ENCODE data around the gene WSB2.
"Not testable (repeated sequence)": the region's sequence is repeated elsewhere in the genome, so short reads cannot be mapped to it uniquely, and the experiment has no call there.

Gene WSB2

DNA sequence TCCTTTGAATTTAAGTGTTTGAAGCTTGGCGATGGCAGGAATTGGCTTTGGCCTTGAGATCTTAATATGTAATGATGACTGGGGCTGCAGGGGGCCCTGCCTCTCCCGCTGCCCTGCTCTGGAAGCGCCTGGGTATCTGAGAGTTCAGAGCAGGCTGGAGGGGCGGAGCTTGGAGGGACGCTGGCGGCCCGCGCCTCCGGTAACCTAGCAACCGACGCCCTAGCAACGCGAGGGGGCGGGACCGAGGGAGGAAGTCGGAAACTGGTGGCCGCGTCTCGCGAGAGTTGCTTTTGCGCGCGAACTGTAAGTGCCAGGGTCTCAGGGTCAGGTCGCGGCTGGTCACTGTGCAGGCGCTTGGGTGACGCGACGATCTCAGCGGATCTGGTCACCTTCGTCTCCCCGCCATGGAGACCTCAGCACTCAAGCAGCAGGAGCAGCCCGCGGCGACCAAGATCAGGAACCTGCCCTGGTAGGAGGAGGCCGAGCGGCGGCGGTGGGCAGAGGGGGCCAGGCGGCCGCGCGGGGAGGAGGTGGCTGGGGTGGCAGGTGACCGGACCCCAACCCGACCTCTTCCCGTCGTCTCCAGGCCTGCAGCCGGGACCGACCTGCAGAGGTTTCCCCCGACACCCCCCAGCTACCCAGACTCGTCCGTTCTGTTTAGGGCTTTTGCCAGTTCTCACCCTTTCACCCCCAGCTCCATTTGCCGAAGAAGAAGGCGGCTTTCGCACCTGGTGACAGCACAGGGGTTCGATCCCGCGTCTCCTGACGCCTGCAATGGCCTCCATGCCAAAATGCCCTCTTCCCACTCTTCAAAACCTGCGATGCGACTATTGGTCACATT lies 44.3 kb downstream of the WSB2 start, which contains the start of gene RFC5:
RFC5 (plus strand) TSS at position 280 of the 841 bp plus-strand sequence; CDS start at position 405, 125 bp downstream.
- WGBS, 2 experiments (ENCODE audit: insufficient coverage in 2 of 2), result 0 to 1% methylated on average over 55 to 56 of the region's 61 CpGs
- H3K9me3 ChIP-seq (ENCODE audit: control insufficient read depth, low read length), result no peaks in the 10 kb centered on the region
- H3K4me1 ChIP-seq (ENCODE audit: control insufficient read depth, insufficient read depth, low read length, poor library complexity, severe bottlenecking), result no peaks in the 10 kb centered on the region
- peaks cover 34% of the 10 kb centered on the region for H3K36me3 ChIP-seq (ENCODE audit: control insufficient read depth, insufficient read depth, low read length)
- H3K27ac ChIP-seq (ENCODE audit: low read depth, low read length, severe bottlenecking), result peak within 1 kb of the TSS; percentile 57
- H3K4me3 ChIP-seq (ENCODE audit: extremely low read depth, insufficient read depth, low read length, poor library complexity, severe bottlenecking), result peak within 1 kb of the TSS; percentile 73

DNA sequence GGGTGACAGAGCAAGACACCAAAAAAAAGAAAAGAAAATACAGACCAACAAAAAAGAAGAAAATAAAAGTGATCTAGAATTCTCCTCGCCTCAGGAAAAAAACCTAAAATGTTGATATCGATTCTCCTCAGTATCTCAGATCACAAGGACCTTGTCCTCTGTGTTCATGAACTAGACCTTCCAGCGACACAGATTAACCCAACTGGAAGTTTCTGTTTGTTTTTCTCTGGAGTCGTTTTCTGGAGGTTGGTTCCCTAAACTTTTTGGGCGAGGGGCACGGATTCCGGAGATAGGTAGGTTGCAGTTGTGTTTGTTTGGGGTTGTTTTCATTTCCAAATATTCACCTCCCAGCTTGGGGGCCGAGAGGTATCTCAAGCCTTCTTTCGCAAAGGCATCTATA lies 45.0 kb downstream of the WSB2 start:
- Histone ChIP-seq H3K4me1 (ENCODE audit: control insufficient read depth, insufficient read depth, low read length, poor library complexity, severe bottlenecking) (no peaks in the 10 kb centered on the region), H3K27ac (ENCODE audit: low read depth, low read length, severe bottlenecking) (no peak overlapping the region), H3K9me3 (ENCODE audit: control insufficient read depth, low read length) (no peaks in the 10 kb centered on the region), H3K4me3 (ENCODE audit: extremely low read depth, insufficient read depth, low read length, poor library complexity, severe bottlenecking) (no peak overlapping the region), H3K36me3 (ENCODE audit: control insufficient read depth, insufficient read depth, low read length) (peaks cover 27% of the 10 kb centered on the region)
- WGBS, 2 experiments (ENCODE audit: insufficient coverage in 2 of 2), result 76 to 80% methylated on average over 1 to 2 of the region's 9 CpGs

DNA sequence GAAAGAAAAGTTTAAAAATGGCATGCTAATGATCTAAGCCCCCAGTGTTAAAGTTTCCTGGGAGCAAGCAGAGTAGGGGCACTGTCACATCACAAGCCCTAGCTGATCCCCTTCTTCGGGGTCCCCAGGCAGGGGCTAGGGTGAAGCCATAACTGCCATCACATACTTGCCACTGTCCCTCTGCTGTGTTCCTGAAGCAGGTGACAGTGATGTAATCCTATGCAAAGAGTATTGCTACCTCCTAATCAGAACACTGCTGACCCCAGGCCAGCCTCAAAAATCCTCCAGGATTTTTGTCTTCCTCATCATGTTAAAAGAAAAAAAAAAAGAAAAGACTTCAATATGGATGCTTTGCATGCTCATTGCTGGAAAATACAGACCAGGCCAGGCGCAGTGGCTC lies 45.7 kb downstream of the WSB2 start:
- WGBS, 2 experiments (ENCODE audit: insufficient coverage in 2 of 2), result 83 to 86% methylated on average over 1 to 2 of the region's 2 CpGs

DNA sequence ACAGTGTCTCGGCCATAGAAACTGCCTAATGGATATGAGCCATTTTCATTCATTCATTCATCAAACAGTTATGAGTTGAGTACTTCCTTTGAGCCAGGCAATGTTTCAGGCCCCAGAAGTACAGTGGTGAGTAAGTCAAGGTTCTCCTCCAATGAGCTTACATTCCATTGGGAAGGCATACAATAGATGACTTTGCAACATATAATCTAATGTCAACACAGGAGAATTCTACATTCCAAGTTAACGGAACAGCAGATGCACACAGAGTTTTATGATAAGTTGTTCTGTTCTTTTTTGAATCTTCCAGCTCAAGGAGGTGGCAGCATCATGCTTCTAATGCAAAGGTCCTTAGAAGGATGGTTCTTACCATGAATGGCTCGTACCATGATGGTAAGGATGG lies 47.7 kb downstream of the WSB2 start:
- Histone ChIP-seq H3K4me3 (ENCODE audit: extremely low read depth, insufficient read depth, low read length, poor library complexity, severe bottlenecking) (no peak overlapping the region), H3K27ac (ENCODE audit: low read depth, low read length, severe bottlenecking) (no peak overlapping the region), H3K36me3 (ENCODE audit: control insufficient read depth, insufficient read depth, low read length) (peaks cover 1% of the 10 kb centered on the region), H3K9me3 (ENCODE audit: control insufficient read depth, low read length) (no peaks in the 10 kb centered on the region), H3K4me1 (ENCODE audit: control insufficient read depth, insufficient read depth, low read length, poor library complexity, severe bottlenecking) (no peaks in the 10 kb centered on the region)
- WGBS, 2 experiments (ENCODE audit: insufficient coverage in 2 of 2), result 93 to 96% methylated on average over 2 of the region's 3 CpGs

More for the DNA sequence above, 45.7 kb downstream of the WSB2 start:
- Histone ChIP-seq H3K36me3 (ENCODE audit: control insufficient read depth, insufficient read depth, low read length) (peaks cover 22% of the 10 kb centered on the region), H3K4me1 (ENCODE audit: control insufficient read depth, insufficient read depth, low read length, poor library complexity, severe bottlenecking) (no peaks in the 10 kb centered on the region), H3K27ac (ENCODE audit: low read depth, low read length, severe bottlenecking) (no peak overlapping the region), H3K9me3 (ENCODE audit: control insufficient read depth, low read length) (no peaks in the 10 kb centered on the region), H3K4me3 (ENCODE audit: extremely low read depth, insufficient read depth, low read length, poor library complexity, severe bottlenecking) (no peak overlapping the region)

DNA sequence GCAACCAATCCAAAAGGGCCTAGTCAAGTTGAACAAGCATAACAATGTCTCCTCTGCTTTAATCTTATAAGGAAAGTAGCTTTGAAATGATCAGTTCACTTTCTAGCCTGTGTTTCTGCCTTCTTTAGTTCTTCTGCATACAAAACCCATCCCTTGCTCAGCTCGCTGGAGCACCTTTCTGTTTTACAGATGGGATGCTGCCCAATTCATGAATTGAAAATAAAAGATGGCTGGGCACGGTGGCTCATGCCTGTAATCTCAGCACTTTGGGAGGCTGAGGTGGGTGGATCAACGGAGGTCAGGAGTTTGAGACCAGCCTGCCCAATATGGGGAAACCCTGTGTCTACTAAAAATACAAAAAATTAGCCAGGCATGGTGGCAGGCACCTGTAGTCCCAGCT lies 49.0 kb downstream of the WSB2 start:
- WGBS, 2 experiments (ENCODE audit: insufficient coverage in 2 of 2), result 87 to 100% methylated on average over 2 of the region's 3 CpGs
- no peaks in the 10 kb centered on the region for H3K9me3 ChIP-seq (ENCODE audit: control insufficient read depth, low read length)
- H3K4me3 ChIP-seq (ENCODE audit: extremely low read depth, insufficient read depth, low read length, poor library complexity, severe bottlenecking), result no peak overlapping the region
- no peaks in the 10 kb centered on the region for H3K36me3 ChIP-seq (ENCODE audit: control insufficient read depth, insufficient read depth, low read length)
- H3K4me1 ChIP-seq (ENCODE audit: control insufficient read depth, insufficient read depth, low read length, poor library complexity, severe bottlenecking), result no peaks in the 10 kb centered on the region
- H3K27ac ChIP-seq (ENCODE audit: low read depth, low read length, severe bottlenecking), result no peak overlapping the region

DNA sequence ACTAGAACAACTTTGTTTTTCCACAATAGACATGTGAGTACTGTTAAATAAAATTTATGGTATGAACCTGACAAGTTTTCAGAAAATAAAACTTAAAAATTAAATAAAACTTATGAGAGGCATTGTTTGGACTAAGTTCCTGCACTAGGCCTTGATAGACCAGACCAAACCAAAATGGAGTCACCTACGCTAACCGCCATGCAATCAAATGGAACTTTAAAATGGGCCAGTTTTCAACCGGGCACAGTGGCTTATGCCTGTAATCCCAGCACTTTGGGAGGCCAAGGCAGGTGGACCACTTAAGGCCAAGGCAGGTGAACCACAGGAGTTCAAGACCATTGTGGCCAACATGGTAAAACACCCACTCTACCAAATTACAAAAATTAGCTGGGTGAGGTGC lies 49.6 kb downstream of the WSB2 start:
- no peak overlapping the region for H3K4me3 ChIP-seq (ENCODE audit: extremely low read depth, insufficient read depth, low read length, poor library complexity, severe bottlenecking)
- no peaks in the 10 kb centered on the region for H3K36me3 ChIP-seq (ENCODE audit: control insufficient read depth, insufficient read depth, low read length)
- 86 to 97% methylated on average over 1 to 3 of the region's 3 CpGs for WGBS, 2 experiments (ENCODE audit: insufficient coverage in 2 of 2)
- H3K27ac ChIP-seq (ENCODE audit: low read depth, low read length, severe bottlenecking), result no peak overlapping the region
- no peaks in the 10 kb centered on the region for H3K4me1 ChIP-seq (ENCODE audit: control insufficient read depth, insufficient read depth, low read length, poor library complexity, severe bottlenecking)
- H3K9me3 ChIP-seq (ENCODE audit: control insufficient read depth, low read length), result no peaks in the 10 kb centered on the region

DNA sequence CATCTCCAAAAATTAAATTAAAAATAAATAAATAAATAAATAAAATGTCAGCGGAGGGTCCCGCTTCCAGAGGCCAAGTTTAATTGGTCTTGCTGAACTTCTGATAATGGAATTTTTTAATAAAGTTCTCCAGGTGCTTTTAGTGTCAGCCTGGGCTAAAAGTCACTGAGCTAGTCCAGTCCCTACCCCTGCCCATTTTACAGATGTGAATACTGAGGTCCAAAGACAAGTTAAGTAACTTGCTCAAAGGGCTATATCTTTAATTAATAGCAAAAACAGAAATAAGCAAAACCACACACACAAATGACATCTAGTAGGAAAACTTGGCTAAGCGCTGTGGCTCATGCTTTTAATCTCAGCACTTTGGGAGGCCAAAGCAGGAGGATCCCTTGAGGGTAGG lies 50.1 kb downstream of the WSB2 start:
- Histone ChIP-seq H3K9me3 (ENCODE audit: control insufficient read depth, low read length) (no peaks in the 10 kb centered on the region), H3K4me3 (ENCODE audit: extremely low read depth, insufficient read depth, low read length, poor library complexity, severe bottlenecking) (no peak overlapping the region), H3K4me1 (ENCODE audit: control insufficient read depth, insufficient read depth, low read length, poor library complexity, severe bottlenecking) (no peaks in the 10 kb centered on the region), H3K27ac (ENCODE audit: low read depth, low read length, severe bottlenecking) (no peak overlapping the region), H3K36me3 (ENCODE audit: control insufficient read depth, insufficient read depth, low read length) (no peaks in the 10 kb centered on the region)
- WGBS, 2 experiments (ENCODE audit: insufficient coverage in 2 of 2), result 60% methylated on average over 1 of the region's 3 CpGs; no CpG with 5 or more reads in 1 of the 2 experiments

DNA sequence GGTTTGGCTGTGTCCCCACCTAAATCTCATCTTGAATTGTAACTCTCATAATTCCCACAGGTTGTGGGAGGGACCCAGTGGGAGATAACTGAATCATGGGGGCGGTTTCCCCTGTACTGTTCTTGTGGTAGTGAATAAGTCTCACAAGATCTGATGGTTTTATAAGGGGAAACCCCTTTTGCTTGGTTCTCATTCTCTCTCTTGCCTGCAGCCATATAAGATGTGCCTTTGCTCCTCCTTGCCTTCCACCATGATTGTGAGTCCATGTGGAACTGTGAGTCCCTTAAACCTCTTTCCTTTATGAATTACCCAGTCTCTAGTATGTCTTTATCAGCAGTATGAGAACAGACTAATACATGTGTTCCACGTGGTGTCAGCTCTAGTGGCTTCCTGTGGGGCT lies 61.2 kb downstream of the WSB2 start:
- not testable (repeated sequence) for H3K36me3 ChIP-seq (ENCODE audit: control insufficient read depth, insufficient read depth, low read length); H3K4me3 ChIP-seq (ENCODE audit: extremely low read depth, insufficient read depth, low read length, poor library complexity, severe bottlenecking); H3K9me3 ChIP-seq (ENCODE audit: control insufficient read depth, low read length); H3K27ac ChIP-seq (ENCODE audit: low read depth, low read length, severe bottlenecking); H3K4me1 ChIP-seq (ENCODE audit: control insufficient read depth, insufficient read depth, low read length, poor library complexity, severe bottlenecking)
- WGBS, 2 experiments (ENCODE audit: insufficient coverage in 2 of 2), result 67% methylated on average over 1 of the region's 2 CpGs; no CpG with 5 or more reads in 1 of the 2 experiments

DNA sequence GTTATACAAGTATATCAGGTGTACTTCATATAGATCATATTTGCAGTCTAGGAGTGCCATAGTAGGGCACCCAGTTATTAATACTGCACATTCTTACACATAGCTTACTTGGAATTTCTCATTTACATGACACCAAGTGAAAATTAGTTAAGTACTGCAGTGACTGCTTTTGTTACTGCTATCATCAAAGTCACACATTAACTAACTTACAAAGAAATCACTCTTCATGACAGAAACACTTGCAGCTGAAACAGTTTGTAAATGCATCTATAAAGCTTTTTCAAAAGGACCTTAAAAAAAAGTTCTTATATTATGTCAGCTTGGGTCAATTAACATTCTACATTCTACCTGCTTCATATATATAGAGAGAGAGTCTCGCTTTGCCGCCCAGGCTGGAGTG lies 62.3 kb downstream of the WSB2 start:
- Histone ChIP-seq H3K9me3 (ENCODE audit: control insufficient read depth, low read length) (no peaks in the 10 kb centered on the region), H3K4me3 (ENCODE audit: extremely low read depth, insufficient read depth, low read length, poor library complexity, severe bottlenecking) (no peak overlapping the region), H3K27ac (ENCODE audit: low read depth, low read length, severe bottlenecking) (no peak overlapping the region), H3K36me3 (ENCODE audit: control insufficient read depth, insufficient read depth, low read length) (no peaks in the 10 kb centered on the region), H3K4me1 (ENCODE audit: control insufficient read depth, insufficient read depth, low read length, poor library complexity, severe bottlenecking) (no peaks in the 10 kb centered on the region)
- no CpG with 5 or more reads among the region's 2 CpGs for WGBS, 2 experiments (ENCODE audit: insufficient coverage in 2 of 2)

DNA sequence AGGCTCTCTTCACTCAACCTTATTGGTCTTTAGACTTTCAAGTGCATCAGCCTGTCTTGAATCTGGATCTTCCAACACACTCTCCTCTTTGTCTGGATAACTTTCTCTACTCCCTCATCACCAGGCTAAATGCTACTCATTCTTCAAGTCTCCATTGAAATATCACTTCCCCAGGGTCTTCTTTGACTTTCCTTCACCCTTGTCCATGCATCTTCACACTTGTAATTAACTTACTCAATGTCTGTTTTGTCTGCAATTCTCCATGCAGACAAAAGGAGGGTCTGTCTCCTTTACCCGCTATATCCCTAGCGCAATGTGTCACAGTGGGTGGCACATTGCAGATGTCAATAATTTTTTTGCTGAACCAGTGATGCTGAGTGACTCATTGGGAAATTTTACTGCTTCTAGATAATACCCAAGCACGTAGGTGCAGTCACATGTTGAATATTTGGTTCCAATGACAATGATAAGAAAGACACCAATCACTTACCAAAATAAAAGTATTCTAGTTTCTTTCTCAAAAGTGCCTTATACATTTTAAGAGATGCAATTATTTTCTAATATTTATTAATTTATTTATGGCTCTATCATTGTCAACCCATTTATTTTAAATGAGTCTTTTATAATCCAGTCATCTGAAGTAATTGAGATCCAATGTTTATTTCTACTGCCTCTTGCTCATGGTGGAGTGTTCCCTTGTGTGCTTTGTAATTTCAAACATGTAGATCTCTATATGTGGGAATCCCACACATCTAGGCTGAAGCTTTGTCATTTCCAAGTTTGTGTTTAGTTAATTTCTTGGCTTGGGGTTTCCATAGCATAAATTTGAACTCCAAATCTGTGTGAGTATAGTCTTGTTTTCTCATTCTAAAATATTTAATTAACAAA lies 66.2 kb downstream of the WSB2 start:
- H3K9me3 ChIP-seq (ENCODE audit: control insufficient read depth, low read length), result no peaks in the 10 kb centered on the region
- H3K4me1 ChIP-seq (ENCODE audit: control insufficient read depth, insufficient read depth, low read length, poor library complexity, severe bottlenecking), result no peaks in the 10 kb centered on the region
- H3K36me3 ChIP-seq (ENCODE audit: control insufficient read depth, insufficient read depth, low read length), result no peaks in the 10 kb centered on the region
- no peak overlapping the region for H3K4me3 ChIP-seq (ENCODE audit: extremely low read depth, insufficient read depth, low read length, poor library complexity, severe bottlenecking)
- H3K27ac ChIP-seq (ENCODE audit: low read depth, low read length, severe bottlenecking), result no peak overlapping the region
- WGBS, 2 experiments (ENCODE audit: insufficient coverage in 2 of 2), result 90 to 92% methylated on average over 2 of the region's 3 CpGs
